Measurements from ENCODE around the gene DIAPH2. TPM values are rescaled to one million over a fixed set of nuclear protein-coding genes. Genes with fewer than 3 reads are reported as not detected.
A peak's percentile ranks its signal among the peaks of the same experiment; 100 is the strongest.

Gene DIAPH2
- total RNA-seq, 1 donor from 2014 or later, result 9.4 TPM

- ATAC-seq, result no peak
- no peak for DNase-seq (ENCODE audit: low spot score)
These were observed 854.1 kb downstream of the DIAPH2 start for GRCh38 chrX:97538745-97539144.

GRCh38 chrX:97539970-97540519, 855.4 kb downstream of the DIAPH2 start:
- DNase-seq (ENCODE audit: low spot score), result no peak
- no peak for ATAC-seq

- ATAC-seq, result no peak
- no peak for DNase-seq (ENCODE audit: low spot score)
These were observed 863.4 kb downstream of the DIAPH2 start for GRCh38 chrX:97547877-97548578.

GRCh38 chrX:97551821-97552220, 867.2 kb downstream of the DIAPH2 start:
- ATAC-seq (no peak), DNase-seq (ENCODE audit: low spot score) (no peak)

- no peak for DNase-seq (ENCODE audit: low spot score)
- ATAC-seq, result no peak
These were observed 869.2 kb downstream of the DIAPH2 start for GRCh38 chrX:97553833-97554232.

GRCh38 chrX:97556359-97556758, 871.7 kb downstream of the DIAPH2 start:
- ATAC-seq (no peak), DNase-seq (ENCODE audit: low spot score) (no peak)

- peak; percentile 99 for ATAC-seq
- peak; percentile 48 for DNase-seq (ENCODE audit: low spot score)
These were observed 879.0 kb downstream of the DIAPH2 start for GRCh38 chrX:97563531-97564133.

- DNase-seq (ENCODE audit: low spot score) (no peak), ATAC-seq (no peak)
These were observed 879.9 kb downstream of the DIAPH2 start for GRCh38 chrX:97564496-97564895.

GRCh38 chrX:97587171-97587570, 902.5 kb downstream of the DIAPH2 start:
- ATAC-seq (no peak), DNase-seq (ENCODE audit: low spot score) (no peak)

GRCh38 chrX:97594646-97595224, 910.1 kb downstream of the DIAPH2 start:
- ATAC-seq, result peak; percentile 94
- peak; percentile 46 for DNase-seq (ENCODE audit: low spot score)

- DNase-seq (ENCODE audit: low spot score), result no peak
- ATAC-seq, result no peak
These were observed 913.3 kb downstream of the DIAPH2 start for GRCh38 chrX:97597954-97598353.

GRCh38 chrX:97602465-97603258, 918.0 kb downstream of the DIAPH2 start:
- DNase-seq (ENCODE audit: low spot score) (no peak), ATAC-seq (peak; percentile 83)

- DNase-seq (ENCODE audit: low spot score) (no peak), ATAC-seq (no peak)
These were observed 920.6 kb downstream of the DIAPH2 start for GRCh38 chrX:97605271-97605670.

- DNase-seq (ENCODE audit: low spot score) (no peak), ATAC-seq (no peak)
These were observed 924.7 kb downstream of the DIAPH2 start for GRCh38 chrX:97609357-97609756.

- DNase-seq (ENCODE audit: low spot score), result no peak
- no peak for ATAC-seq
These were observed 925.3 kb downstream of the DIAPH2 start for GRCh38 chrX:97609938-97610337.

GRCh38 chrX:97616883-97617530, 932.4 kb downstream of the DIAPH2 start:
- no peak for DNase-seq (ENCODE audit: low spot score)
- ATAC-seq, result no peak

- no peak for DNase-seq (ENCODE audit: low spot score)
- no peak for ATAC-seq
These were observed 934.9 kb downstream of the DIAPH2 start for GRCh38 chrX:97619499-97619898.

GRCh38 chrX:97622111-97622510, 937.5 kb downstream of the DIAPH2 start:
- ATAC-seq (peak; percentile 54), DNase-seq (ENCODE audit: low spot score) (no peak)

GRCh38 chrX:97628326-97628725, 943.7 kb downstream of the DIAPH2 start:
- peak; percentile 26 for ATAC-seq
- no peak for DNase-seq (ENCODE audit: low spot score)

GRCh38 chrX:97628807-97629596, 944.4 kb downstream of the DIAPH2 start:
- ATAC-seq (peak; percentile 82), DNase-seq (ENCODE audit: low spot score) (no peak)

Measured in left lobe of liver (tissue), 2 donors.